Loucy (cell line): Measurements from ENCODE around the gene CYSTM1.

Experiments used
- EZH2phosphoT487 ChIP-seq: fragments of 200-600 bp; IDR thresholded peaks from 2 replicates; pipeline ENCODE4 v1.6.1; 2018; ENCODE audit warnings: antibody characterized with exemption, mild to moderate bottlenecking, moderate library complexity, borderline replicate concordance
- TF ChIP-seq, protein P1 (sequence below): fragments of 200-600 bp; sonication (generic); conservative IDR thresholded peaks from 2 replicates; pipeline ENCODE4 v1.5.1; 2014; ENCODE audit warnings: mild to moderate bottlenecking, antibody characterized with exemption, low read length

DNA sequence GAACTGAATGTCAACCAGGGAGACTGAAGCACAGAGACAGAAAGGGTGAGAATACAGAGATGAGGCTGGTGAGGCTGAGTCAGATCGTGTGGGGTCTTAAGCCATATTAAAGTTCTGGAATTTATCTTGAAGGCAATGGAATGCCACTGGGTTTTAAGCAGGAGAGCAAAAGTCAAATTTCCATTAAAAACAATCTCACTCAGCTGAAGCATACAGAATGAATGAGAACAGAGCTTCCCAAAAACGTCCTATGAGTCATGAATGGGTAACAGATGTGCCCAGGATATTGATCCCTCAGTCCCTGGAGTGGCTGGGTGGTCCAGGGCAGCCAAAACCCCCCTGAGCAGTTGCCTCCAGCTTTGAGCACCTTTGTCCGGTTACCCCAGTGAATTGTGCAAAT lies 83.0 kb downstream of the CYSTM1 start:
- TF ChIP-seq, protein P1, sequence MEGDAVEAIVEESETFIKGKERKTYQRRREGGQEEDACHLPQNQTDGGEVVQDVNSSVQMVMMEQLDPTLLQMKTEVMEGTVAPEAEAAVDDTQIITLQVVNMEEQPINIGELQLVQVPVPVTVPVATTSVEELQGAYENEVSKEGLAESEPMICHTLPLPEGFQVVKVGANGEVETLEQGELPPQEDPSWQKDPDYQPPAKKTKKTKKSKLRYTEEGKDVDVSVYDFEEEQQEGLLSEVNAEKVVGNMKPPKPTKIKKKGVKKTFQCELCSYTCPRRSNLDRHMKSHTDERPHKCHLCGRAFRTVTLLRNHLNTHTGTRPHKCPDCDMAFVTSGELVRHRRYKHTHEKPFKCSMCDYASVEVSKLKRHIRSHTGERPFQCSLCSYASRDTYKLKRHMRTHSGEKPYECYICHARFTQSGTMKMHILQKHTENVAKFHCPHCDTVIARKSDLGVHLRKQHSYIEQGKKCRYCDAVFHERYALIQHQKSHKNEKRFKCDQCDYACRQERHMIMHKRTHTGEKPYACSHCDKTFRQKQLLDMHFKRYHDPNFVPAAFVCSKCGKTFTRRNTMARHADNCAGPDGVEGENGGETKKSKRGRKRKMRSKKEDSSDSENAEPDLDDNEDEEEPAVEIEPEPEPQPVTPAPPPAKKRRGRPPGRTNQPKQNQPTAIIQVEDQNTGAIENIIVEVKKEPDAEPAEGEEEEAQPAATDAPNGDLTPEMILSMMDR = no peak
- TF ChIP-seq EZH2phosphoT487 = no peak
